HT-29 (cell line): Measurements from ENCODE around the gene ATP8A1. TPM values are rescaled to one million over a fixed set of nuclear protein-coding genes. Genes with fewer than 3 reads are reported as not detected.
"Not testable (repeated sequence)": the region's sequence is repeated elsewhere in the genome, so short reads cannot be mapped to it uniquely, and the experiment has no call there.

Source experiments
- DNase-seq: peaks from one replicate; pipeline ENCODE4 v3.0.0-alpha.2; 2015; ENCODE audit warnings: low spot score
- total RNA-seq: library from RNA; depleted of rRNA; stranded (reverse); fragments of >200 nt; shearing (Covaris generic); gene quantifications from 2 replicates; pipeline ENCODE4 v1.2.3, GENCODE V29; 2014

The ATP8A1 gene
- total RNA-seq, 1 experiment from 2014 or later, result 0.69 TPM

- DNase-seq, result no peak
Measured at GRCh38 chr4:42474406-42474805, 182.5 kb downstream of the ATP8A1 start.

- no peak for DNase-seq
Measured at GRCh38 chr4:42473071-42473684, 183.7 kb downstream of the ATP8A1 start.

DNA sequence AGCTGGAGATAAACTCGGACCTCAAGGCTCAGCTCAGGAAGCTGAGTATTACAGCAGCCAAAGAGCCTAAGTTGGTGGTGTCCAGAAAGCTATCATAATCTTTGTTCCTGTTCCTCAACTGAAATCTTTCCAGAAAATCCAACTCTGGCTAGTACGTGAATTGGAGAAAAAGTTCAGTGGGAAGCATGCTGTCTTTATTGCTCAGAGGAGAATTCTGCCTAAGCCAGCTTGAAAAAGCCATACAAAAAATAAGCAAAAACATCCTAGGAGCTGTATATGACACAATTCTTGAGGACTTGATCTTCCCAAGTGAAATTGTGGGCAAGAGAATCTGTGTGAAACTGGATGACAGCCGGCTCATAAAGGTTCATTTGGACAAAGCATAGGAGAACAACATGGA lies 185.0 kb downstream of the ATP8A1 start:
- no peak for DNase-seq

DNA sequence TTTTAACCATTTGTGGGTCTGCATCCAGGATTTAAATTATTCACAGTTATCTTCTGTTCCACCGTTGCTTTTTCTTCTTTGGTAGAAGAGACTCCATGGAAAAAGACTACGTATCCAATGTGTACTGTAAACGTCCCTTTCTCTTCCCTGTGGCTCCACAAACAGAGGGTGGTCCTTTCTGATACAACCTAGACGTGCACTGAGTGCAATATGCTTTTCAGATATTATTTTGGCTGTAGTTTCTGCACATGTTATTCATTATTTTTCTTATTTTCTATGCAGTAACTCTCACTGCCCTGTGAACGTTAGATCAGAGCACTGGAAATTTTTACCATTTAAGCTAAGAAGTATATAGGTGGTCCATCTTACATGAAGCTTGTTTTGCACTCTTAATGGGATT lies 186.9 kb downstream of the ATP8A1 start:
- no peak for DNase-seq

DNA sequence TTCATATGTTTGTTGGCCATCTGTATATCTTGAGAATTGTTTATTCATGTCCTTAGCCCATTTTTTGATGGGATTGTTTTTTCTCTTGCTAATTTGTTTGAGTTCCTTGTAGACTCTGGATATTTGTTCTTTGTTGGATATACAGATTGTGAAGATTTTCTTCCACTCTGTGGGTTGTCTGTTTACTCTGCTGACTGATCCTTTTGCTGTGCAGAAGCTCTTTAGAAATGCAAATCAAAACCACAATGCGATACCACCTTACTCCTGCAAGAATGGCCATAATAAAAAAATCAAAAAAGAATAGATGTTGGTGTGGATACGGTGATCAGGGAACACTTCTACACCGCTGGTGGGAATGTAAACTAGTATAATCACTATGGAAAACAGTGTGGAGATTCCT lies 189.1 kb downstream of the ATP8A1 start:
- not testable (repeated sequence) for DNase-seq

DNA sequence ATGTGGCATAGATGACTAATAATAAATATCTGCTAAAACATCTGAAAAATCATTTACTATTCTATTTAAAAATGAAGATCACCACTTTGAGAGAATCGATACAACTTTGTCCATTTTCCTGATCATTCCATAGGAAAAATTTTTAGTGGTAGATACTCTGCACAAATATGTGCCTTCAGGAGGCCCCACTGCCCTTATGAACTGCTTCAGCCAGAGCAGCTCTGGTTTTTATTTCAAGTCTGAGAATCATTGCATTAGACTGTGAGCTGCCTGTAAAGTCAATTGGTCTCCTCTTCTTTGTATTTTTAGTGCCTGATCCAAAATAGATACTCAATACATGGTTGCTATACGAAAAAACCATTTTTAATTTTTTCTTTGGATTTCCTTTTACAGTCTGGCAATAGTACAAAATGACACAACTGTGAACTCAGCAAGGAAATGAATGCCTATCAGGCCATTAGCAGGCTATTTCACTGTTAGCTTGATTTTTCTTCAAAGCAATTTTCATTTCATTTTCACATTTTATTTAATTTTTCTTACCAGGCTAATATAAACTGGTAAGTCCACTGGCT lies 190.5 kb downstream of the ATP8A1 start:
- DNase-seq, result no peak

DNA sequence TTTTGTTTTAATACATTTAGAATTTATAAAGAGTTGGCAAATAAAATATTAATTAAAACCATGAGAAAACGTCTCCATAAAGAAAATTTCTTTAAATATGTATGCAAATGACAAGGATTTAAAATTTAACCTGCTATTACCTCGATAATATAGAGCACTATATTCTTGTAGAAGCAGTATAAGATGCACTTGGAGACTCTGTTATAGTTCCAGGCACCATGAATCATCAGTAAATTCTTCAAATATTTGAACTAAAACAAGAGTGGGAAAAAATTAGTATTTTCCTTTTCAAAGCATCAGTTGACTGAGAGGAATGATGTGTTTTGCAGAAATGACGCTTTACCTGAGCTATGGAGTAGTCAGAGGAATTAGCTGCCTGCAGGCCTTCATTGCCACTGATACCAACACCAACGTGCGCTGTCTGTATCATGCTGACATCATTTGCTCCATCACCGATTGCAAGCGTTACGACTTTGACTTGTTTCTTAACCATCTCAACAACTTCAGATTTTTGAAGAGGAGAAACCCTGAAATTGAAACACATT lies 192.3 kb downstream of the ATP8A1 start:
- DNase-seq, result no peak

GRCh38 chr4:42461216-42461615 lies 195.7 kb downstream of the ATP8A1 start:
- not testable (repeated sequence) for DNase-seq

- DNase-seq, result no peak
Measured at GRCh38 chr4:42460043-42460442, 196.9 kb downstream of the ATP8A1 start.

DNA sequence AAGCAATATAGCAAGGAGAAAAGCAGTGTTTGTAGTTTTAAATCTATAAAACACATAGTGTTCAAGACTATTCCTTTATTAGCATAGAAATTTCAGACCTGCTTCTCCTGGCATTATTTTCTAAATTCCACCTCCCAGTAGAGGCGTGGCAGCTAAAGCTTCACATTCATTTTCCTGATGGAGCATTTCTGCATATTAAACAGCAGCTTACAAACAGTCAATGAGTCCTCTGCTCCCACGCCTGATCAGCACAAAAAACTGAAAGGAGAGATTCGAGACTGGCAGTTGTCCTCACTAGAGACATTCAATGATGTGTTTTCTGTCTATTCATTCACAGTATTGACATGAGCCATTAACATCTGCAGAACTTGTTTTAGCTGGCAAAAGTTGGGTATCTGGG lies 198.2 kb downstream of the ATP8A1 start:
- DNase-seq, result no peak

DNA sequence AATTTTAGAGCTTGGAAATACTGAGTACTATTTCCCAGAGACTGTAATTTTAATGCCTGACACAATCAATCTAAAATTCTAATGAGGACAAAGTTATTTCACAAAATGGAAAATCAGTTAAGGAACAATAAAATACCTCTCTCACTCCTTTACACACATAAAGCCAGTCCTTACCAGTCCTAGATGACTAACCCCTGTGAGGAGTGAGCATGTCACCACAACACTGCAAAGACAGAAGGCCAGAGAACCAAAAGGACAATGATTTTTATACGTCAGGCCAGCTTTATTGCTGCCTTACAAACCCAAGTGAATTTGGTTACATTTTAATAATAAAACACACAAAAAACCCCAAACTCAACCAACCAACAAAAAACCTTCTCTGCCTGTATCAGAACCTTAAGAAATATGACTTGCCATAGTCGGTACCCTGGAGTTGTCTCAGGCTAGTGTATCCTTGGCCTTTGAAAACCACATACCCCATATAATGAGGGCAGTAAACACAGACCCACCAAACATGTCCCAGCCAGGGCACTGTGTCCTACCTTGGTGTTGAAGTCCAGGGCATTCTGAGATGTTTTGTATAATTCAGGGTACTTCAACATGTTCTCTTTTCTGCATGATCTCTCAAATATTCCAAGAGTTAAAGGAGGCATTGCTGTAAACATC lies 202.0 kb downstream of the ATP8A1 start:
- DNase-seq, result no peak

GRCh38 chr4:42453612-42454011 lies 203.3 kb downstream of the ATP8A1 start:
- no peak for DNase-seq

GRCh38 chr4:42452823-42453222 lies 204.1 kb downstream of the ATP8A1 start:
- no peak for DNase-seq

- no peak for DNase-seq
Measured at GRCh38 chr4:42446823-42447222, 210.1 kb downstream of the ATP8A1 start.

- no peak for DNase-seq
Measured at GRCh38 chr4:42445038-42445437, 211.9 kb downstream of the ATP8A1 start.

DNA sequence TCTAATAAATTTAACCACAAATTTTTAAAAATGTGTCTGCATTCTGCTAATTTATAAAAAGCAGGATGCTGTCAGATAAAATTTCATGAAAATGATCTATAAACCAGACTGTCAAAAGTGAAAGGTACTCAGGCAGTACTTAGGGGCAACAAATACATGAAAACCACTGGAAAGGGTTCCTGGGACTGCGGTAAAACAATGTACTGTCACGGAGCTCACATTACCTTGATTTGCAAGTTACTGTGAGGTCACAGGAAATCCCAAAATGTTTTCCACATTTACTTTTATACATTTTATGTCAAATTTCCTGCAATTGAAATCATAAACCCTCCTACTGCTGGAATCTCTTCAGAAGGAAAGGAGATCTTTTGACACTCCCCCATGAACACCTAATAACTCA lies 214.3 kb downstream of the ATP8A1 start:
- no peak for DNase-seq

DNA sequence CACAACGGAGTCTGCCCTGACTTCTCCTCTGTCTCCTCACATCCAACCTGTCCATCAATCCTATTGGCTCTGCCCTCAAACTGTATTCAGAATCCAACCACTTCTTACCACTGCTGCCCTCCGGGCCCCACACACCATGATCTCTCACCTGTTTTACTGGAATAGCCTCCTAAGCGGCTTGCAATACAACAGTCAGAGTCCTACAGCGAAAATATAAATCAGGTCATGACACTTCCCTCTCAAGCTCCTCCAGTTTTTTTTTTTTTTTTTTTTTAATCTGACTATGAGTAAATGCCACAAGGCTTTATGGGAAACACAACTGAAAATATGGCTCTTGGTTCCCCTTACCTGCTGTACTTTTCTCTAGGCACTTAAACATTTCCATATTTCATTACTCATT lies 216.8 kb downstream of the ATP8A1 start:
- no peak for DNase-seq

DNA sequence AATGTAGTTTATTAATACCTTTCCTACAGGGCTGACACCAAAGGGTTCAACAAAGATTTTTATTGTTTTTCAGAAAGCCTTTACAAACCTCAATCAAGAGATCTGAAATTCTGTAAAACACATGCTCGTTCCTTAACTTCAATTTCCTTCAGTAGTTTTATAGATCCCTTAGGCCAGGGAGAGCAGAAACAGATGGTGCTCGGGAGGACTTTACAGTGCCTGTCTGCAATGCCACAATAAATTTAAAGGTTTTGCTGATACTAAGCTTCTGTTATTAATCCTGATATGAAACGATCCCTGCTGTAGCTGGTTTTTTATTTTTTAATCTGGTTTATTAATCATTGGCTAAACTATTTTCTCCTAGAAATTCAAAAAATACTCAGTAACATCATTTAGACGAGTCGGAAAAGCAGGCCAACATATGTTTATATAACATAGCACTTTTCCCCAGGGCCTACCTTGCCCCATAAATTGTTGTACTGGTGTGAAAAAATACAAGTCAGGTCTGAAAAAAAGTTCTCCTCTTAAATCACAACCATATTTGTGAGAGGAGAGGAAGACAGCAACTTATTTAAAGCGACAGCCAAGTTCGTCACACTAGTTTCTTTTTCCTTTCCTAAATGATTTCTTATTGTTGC lies 219.9 kb downstream of the ATP8A1 start:
- DNase-seq, result no peak

DNA sequence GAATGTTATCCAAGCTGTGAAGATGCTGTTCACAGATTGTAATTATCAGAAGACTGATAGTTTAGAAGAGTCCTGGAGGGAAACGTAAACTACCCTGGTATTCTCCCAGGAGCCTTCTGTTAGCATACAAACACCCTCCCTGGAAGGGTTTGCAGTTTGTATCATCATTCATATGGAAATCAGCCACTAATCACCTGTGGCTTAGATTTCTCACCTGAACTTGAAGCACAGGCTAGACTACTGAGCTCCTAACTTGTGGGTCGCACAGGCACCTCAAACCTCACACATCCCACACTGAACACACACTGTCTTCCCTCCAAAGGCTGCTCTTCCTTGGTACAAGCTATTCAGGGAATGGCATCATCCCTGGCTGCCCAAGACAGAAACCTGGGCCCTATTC lies 228.9 kb downstream of the ATP8A1 start:
- DNase-seq, result no peak

GRCh38 chr4:42425146-42426065 lies 231.5 kb downstream of the ATP8A1 start:
- no peak for DNase-seq

DNA sequence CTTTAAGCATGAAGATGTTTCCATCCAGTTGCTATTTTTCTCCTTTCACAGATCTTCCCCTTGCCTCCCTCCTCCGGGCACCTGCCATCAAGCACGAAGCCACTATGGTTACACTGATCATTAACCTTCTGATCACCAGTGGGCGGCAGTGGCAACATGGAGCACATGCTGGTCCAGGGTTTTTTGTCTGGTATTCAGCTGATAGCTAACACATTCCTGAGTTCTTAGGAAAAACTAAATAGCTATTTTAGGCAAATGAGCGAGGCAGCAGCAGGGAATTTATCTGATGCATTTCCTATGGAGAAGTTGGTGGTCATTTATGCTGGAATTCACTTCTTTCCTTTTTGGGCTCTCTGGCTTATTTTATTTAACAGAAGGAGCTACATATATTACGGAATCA lies 236.8 kb downstream of the ATP8A1 start:
- no peak for DNase-seq
